Measurements from ENCODE around the gene ZBTB5.

DNA sequence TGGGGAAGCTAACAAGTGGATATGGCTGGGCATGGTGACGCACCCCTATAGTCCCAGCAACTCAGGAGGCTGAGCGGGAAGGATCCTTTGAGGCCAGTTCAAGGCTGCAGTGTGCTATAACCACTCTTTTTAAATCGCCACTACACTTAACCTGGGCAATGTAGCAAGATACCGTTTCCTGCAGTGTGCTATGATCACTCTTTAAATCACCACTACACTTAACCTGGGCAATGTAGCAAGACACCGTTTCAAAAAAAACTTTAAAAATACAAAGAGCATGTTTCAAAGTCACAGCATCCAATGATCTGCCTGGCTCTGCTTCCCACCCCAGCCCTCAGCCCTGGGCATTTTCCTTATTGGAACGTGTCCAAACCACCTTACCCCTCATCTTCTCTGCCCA, 28.2 kb downstream of the ZBTB5 start:
- TF ChIP-seq, protein P1, sequence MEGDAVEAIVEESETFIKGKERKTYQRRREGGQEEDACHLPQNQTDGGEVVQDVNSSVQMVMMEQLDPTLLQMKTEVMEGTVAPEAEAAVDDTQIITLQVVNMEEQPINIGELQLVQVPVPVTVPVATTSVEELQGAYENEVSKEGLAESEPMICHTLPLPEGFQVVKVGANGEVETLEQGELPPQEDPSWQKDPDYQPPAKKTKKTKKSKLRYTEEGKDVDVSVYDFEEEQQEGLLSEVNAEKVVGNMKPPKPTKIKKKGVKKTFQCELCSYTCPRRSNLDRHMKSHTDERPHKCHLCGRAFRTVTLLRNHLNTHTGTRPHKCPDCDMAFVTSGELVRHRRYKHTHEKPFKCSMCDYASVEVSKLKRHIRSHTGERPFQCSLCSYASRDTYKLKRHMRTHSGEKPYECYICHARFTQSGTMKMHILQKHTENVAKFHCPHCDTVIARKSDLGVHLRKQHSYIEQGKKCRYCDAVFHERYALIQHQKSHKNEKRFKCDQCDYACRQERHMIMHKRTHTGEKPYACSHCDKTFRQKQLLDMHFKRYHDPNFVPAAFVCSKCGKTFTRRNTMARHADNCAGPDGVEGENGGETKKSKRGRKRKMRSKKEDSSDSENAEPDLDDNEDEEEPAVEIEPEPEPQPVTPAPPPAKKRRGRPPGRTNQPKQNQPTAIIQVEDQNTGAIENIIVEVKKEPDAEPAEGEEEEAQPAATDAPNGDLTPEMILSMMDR (IDR thresholded peaks at IDR 0.05; ENCODE audit: insufficient read depth, low read length, poor library complexity, severe bottlenecking), result no peak
- no peak for TF ChIP-seq EZH2phosphoT487 (conservative IDR thresholded peaks at IDR 0.05; ENCODE audit: low read length)
